Astrocyte of the cerebellum (primary cell): ENCODE results near the gene SEPTIN5.

Experiments used
- DNase-seq: peaks from one replicate; pipeline ENCODE4 v3.0.0-alpha.2; 2011; ENCODE audit warnings: low read depth
- H3K4me3 ChIP-seq: 2 replicates; pipeline ENCODE4 v1.5.1; 2011; ENCODE audit warnings: mild to moderate bottlenecking, low read depth, low read length, moderate library complexity
- in situ Hi-C: cut with HindIII; loops from 2 replicates; pipeline ENCODE4 v1.10.0; 2017; ENCODE audit warnings: low sequenced_read_pairs
- TF ChIP-seq, protein P1 (sequence below): IDR thresholded peaks from 2 replicates; pipeline ENCODE4 v1.5.1; 2012; ENCODE audit warnings: low read length, low read depth, moderate library complexity, mild to moderate bottlenecking; ENCODE audit errors: missing control alignments

Gene SEPTIN5

DNA sequence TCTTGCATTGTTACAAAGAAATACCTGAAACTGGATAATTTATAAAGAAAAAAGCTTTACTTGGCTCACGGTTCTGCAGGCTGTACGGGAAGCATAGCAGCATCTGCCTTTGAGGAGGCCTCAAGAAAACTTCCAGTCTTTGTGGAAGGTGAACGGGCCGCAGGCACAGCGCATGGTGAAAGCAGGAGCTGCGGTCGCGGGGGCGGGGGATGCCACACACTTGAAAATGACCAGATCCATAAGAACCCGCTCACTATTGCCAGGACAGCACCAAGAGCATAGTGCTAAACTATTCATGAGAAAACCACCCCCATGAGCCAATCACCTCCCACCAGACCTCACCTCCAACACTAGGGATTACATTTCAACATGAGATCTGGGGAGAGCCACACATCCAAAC, 45.6 kb upstream of the SEPTIN5 start:
- TF ChIP-seq, protein P1, sequence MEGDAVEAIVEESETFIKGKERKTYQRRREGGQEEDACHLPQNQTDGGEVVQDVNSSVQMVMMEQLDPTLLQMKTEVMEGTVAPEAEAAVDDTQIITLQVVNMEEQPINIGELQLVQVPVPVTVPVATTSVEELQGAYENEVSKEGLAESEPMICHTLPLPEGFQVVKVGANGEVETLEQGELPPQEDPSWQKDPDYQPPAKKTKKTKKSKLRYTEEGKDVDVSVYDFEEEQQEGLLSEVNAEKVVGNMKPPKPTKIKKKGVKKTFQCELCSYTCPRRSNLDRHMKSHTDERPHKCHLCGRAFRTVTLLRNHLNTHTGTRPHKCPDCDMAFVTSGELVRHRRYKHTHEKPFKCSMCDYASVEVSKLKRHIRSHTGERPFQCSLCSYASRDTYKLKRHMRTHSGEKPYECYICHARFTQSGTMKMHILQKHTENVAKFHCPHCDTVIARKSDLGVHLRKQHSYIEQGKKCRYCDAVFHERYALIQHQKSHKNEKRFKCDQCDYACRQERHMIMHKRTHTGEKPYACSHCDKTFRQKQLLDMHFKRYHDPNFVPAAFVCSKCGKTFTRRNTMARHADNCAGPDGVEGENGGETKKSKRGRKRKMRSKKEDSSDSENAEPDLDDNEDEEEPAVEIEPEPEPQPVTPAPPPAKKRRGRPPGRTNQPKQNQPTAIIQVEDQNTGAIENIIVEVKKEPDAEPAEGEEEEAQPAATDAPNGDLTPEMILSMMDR, result no peak
- H3K4me3 ChIP-seq, result no peak overlapping the region
- in situ Hi-C loops, result no loop called here
- no peak for DNase-seq

DNA sequence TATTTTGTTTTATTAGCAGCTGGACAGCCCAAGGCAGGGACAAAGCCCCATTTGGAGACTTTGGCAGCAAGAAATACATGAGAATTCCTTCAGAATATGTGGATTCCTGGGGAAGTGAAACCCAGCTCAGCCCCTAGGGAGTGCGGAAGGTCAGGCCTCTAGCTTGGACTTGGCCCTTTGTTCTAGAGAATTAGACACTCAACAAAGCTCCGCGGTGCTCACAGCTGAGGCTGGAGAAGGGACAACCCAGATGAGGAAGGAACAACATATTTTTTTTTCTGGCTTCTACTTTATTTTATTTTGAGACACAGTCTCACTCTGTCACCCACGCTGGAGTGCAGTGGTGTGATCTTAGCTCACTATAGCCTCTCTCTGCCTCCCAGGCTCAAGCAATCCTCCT, 44.7 kb upstream of the SEPTIN5 start:
- in situ Hi-C loops, result no loop called here
- TF ChIP-seq, protein P1, result no peak
- DNase-seq, result no peak
- no peak overlapping the region for H3K4me3 ChIP-seq

DNA sequence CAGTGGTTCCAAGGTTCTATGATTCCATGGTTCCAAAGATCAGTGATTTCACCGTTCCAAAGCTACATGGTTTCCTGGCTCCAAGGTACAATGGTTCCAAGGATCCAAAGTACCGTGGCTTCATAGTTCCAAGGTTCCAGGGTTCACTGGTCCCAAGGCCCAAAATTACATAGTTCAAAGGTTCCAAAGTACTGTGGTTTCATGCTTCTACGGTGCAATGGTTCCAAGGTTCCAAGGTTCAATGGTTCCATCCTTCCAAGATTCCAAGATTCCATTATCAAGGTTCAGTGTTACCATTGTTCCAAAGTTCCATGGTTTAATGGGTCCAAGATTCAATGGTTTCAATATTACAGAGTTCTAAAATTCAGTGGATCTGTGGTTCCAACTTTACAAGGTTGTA, 43.0 kb upstream of the SEPTIN5 start:
- no peak for DNase-seq
- TF ChIP-seq, protein P1, result no peak
- H3K4me3 ChIP-seq, result no peak overlapping the region
- in situ Hi-C loops, result no loop called here

- DNase-seq, result no peak
- no peak overlapping the region for H3K4me3 ChIP-seq
- TF ChIP-seq, protein P1, result no peak
- in situ Hi-C loops, result no loop called here
Observed at GRCh38 chr22:19672054-19672776, 42.1 kb upstream of the SEPTIN5 start.

GRCh38 chr22:19673660-19674059, 40.6 kb upstream of the SEPTIN5 start:
- in situ Hi-C loops, result no loop called here
- TF ChIP-seq, protein P1, result no peak
- H3K4me3 ChIP-seq, result no peak overlapping the region
- no peak for DNase-seq

GRCh38 chr22:19674129-19674928, 40.0 kb upstream of the SEPTIN5 start:
- no peak for DNase-seq
- TF ChIP-seq, protein P1, result no peak
- H3K4me3 ChIP-seq, result no peak overlapping the region
- in situ Hi-C loops, result no loop called here
